Smooth muscle cell of the brain vasculature (primary cell): Measurements from ENCODE around the gene GABBR2.
A peak's percentile ranks its signal among the peaks of the same experiment; 100 is the strongest.

Experiments
- DNase-seq: peaks from one replicate; pipeline ENCODE4 v3.0.0-alpha.2; 2012; ENCODE audit warnings: low read depth, low spot score

Gene GABBR2

GRCh38 chr9:98323051-98323830, 385.5 kb downstream of the GABBR2 start:
- no peak for DNase-seq

GRCh38 chr9:98321269-98321668, 387.5 kb downstream of the GABBR2 start:
- DNase-seq: no peak

- DNase-seq: no peak
Observed at GRCh38 chr9:98318834-98319478, 389.8 kb downstream of the GABBR2 start.

GRCh38 chr9:98318041-98318790, 390.5 kb downstream of the GABBR2 start:
- DNase-seq: no peak

GRCh38 chr9:98317134-98317857, 391.4 kb downstream of the GABBR2 start:
- no peak for DNase-seq

- DNase-seq: no peak
Observed at GRCh38 chr9:98316445-98317133, 392.1 kb downstream of the GABBR2 start.

- peak; percentile 73 for DNase-seq
Observed at GRCh38 chr9:98315551-98316060, 393.1 kb downstream of the GABBR2 start.

GRCh38 chr9:98315067-98315453, 393.7 kb downstream of the GABBR2 start:
- DNase-seq: no peak

- no peak for DNase-seq
Observed at GRCh38 chr9:98314381-98315066, 394.2 kb downstream of the GABBR2 start.

GRCh38 chr9:98312365-98312764, 396.4 kb downstream of the GABBR2 start:
- no peak for DNase-seq

GRCh38 chr9:98311541-98311940, 397.2 kb downstream of the GABBR2 start:
- no peak for DNase-seq

GRCh38 chr9:98310752-98311392, 397.9 kb downstream of the GABBR2 start:
- no peak for DNase-seq

- DNase-seq: no peak
Observed at GRCh38 chr9:98306384-98307145, 402.2 kb downstream of the GABBR2 start.

- no peak for DNase-seq
Observed at GRCh38 chr9:98304381-98304780, 404.4 kb downstream of the GABBR2 start.

- DNase-seq: no peak
Observed at GRCh38 chr9:98303633-98304125, 405.1 kb downstream of the GABBR2 start.

GRCh38 chr9:98302938-98303632, 405.6 kb downstream of the GABBR2 start:
- no peak for DNase-seq

- no peak for DNase-seq
Observed at GRCh38 chr9:98302150-98302549, 406.6 kb downstream of the GABBR2 start.

GRCh38 chr9:98300611-98301010, 408.1 kb downstream of the GABBR2 start:
- DNase-seq: no peak
